Measurements from ENCODE around the gene LCN10. TPM values are rescaled to one million over a fixed set of nuclear protein-coding genes. Genes with fewer than 3 reads are reported as not detected.
"Not testable (repeated sequence)": the region's sequence is repeated elsewhere in the genome, so short reads cannot be mapped to it uniquely, and the experiment has no call there.

The LCN10 gene
- total RNA-seq, 1 experiment from 2014 or later, result not detected

- POLR2A ChIA-PET (ENCODE audit: unreplicated experiment), result no interaction called here
- intact Hi-C loops (cut with micrococcal nuclease), result no loop called here
- Histone ChIP-seq H3K4me3 (ENCODE audit: low read length) (no peak overlapping the region), H3K79me2 (ENCODE audit: low read length) (no peaks in the 10 kb centered on the region), H3K9me3 (ENCODE audit: low read length) (no peaks in the 10 kb centered on the region), H3K27me3 (ENCODE audit: low read length) (no peaks in the 10 kb centered on the region), H4K20me1 (ENCODE audit: low read length) (no peaks in the 10 kb centered on the region), H3K9me2 (replicated peaks; ENCODE audit: low read length) (no peaks in the 10 kb centered on the region), H3K27ac (ENCODE audit: low read length) (no peak overlapping the region), H3F3A (ENCODE audit: low read length, unreplicated experiment) (no peaks in the 10 kb centered on the region), H3K4me2 (ENCODE audit: low read length) (no peak overlapping the region), H2AFZ (ENCODE audit: low read length) (no peak overlapping the region), H3K9ac (ENCODE audit: low read length) (no peak overlapping the region), H3K4me1 (ENCODE audit: insufficient read depth, low read length) (no peaks in the 10 kb centered on the region), H3K36me3 (ENCODE audit: low read depth, low read length) (no peaks in the 10 kb centered on the region)
- DNase-seq (no peak), ATAC-seq (no peak)
- BruUV-seq (replicated peaks), result no TSS peak
- CTCF ChIA-PET, result no interaction called here
- TF ChIP-seq CTCF (conservative IDR thresholded peaks at IDR 0.05; ENCODE audit: low read depth, low read length), result no peak
- no peak for TF ChIP-seq EZH2phosphoT487 (IDR thresholded peaks at IDR 0.05; ENCODE audit: borderline replicate concordance, low read length)
- no peak for TF ChIP-seq EZH2 (IDR thresholded peaks at IDR 0.05; ENCODE audit: low read length, unreplicated experiment)
Measured at GRCh38 chr9:136707849-136708517, 34.8 kb downstream of the LCN10 start.

GRCh38 chr9:136707011-136707410, 35.7 kb downstream of the LCN10 start:
- no TSS peak for BruUV-seq (replicated peaks)
- Histone ChIP-seq H3K79me2 (ENCODE audit: low read length) (no peaks in the 10 kb centered on the region), H3K4me2 (ENCODE audit: low read length) (no peak overlapping the region), H3K9me3 (ENCODE audit: low read length) (no peaks in the 10 kb centered on the region), H3K27me3 (ENCODE audit: low read length) (no peaks in the 10 kb centered on the region), H4K20me1 (ENCODE audit: low read length) (no peaks in the 10 kb centered on the region), H3K27ac (ENCODE audit: low read length) (no peak overlapping the region), H3K4me3 (ENCODE audit: low read length) (no peak overlapping the region), H3K9ac (ENCODE audit: low read length) (no peak overlapping the region), H3F3A (ENCODE audit: low read length, unreplicated experiment) (no peaks in the 10 kb centered on the region), H2AFZ (ENCODE audit: low read length) (no peak overlapping the region), H3K4me1 (ENCODE audit: insufficient read depth, low read length) (no peaks in the 10 kb centered on the region), H3K9me2 (replicated peaks; ENCODE audit: low read length) (no peaks in the 10 kb centered on the region), H3K36me3 (ENCODE audit: low read depth, low read length) (no peaks in the 10 kb centered on the region)
- ChIA-PET CTCF (no interaction called here), POLR2A (ENCODE audit: unreplicated experiment) (no interaction called here)
- intact Hi-C loops (cut with micrococcal nuclease), result no loop called here
- no peak for TF ChIP-seq CTCF (conservative IDR thresholded peaks at IDR 0.05; ENCODE audit: low read depth, low read length)
- no peak for TF ChIP-seq EZH2phosphoT487 (IDR thresholded peaks at IDR 0.05; ENCODE audit: borderline replicate concordance, low read length)
- TF ChIP-seq EZH2 (IDR thresholded peaks at IDR 0.05; ENCODE audit: low read length, unreplicated experiment), result no peak
- no peak for DNase-seq
- ATAC-seq, result no peak

- no peaks in the 10 kb centered on the region for H3K36me3 ChIP-seq (ENCODE audit: low read depth, low read length)
- ATAC-seq (no peak), DNase-seq (no peak)
- no peak overlapping the region for H3K4me2 ChIP-seq (ENCODE audit: low read length)
- TF ChIP-seq EZH2phosphoT487 (IDR thresholded peaks at IDR 0.05; ENCODE audit: borderline replicate concordance, low read length) (no peak), EZH2 (IDR thresholded peaks at IDR 0.05; ENCODE audit: low read length, unreplicated experiment) (no peak), CTCF (conservative IDR thresholded peaks at IDR 0.05; ENCODE audit: low read depth, low read length) (no peak)
- no peaks in the 10 kb centered on the region for H3K27me3 ChIP-seq (ENCODE audit: low read length)
- no peak overlapping the region for H2AFZ ChIP-seq (ENCODE audit: low read length)
- BruUV-seq (replicated peaks), result no TSS peak
- intact Hi-C loops (cut with micrococcal nuclease), result no loop called here
- no peaks in the 10 kb centered on the region for H3K4me1 ChIP-seq (ENCODE audit: insufficient read depth, low read length)
- no peaks in the 10 kb centered on the region for H3K9me3 ChIP-seq (ENCODE audit: low read length)
- H3K9ac ChIP-seq (ENCODE audit: low read length), result no peak overlapping the region
- H3F3A ChIP-seq (ENCODE audit: low read length, unreplicated experiment), result no peaks in the 10 kb centered on the region
- no peak overlapping the region for H3K4me3 ChIP-seq (ENCODE audit: low read length)
- no peaks in the 10 kb centered on the region for H3K79me2 ChIP-seq (ENCODE audit: low read length)
- ChIA-PET CTCF (no interaction called here), POLR2A (ENCODE audit: unreplicated experiment) (no interaction called here)
- no peaks in the 10 kb centered on the region for H3K9me2 ChIP-seq (replicated peaks; ENCODE audit: low read length)
- H3K27ac ChIP-seq (ENCODE audit: low read length), result no peak overlapping the region
- no peaks in the 10 kb centered on the region for H4K20me1 ChIP-seq (ENCODE audit: low read length)
Measured at GRCh38 chr9:136705564-136705963, 37.2 kb downstream of the LCN10 start.

- H3K79me2 ChIP-seq (ENCODE audit: low read length); BruUV-seq (replicated peaks); intact Hi-C loops (cut with micrococcal nuclease); H3K4me1 ChIP-seq (ENCODE audit: insufficient read depth, low read length); H3K27ac ChIP-seq (ENCODE audit: low read length); H2AFZ ChIP-seq (ENCODE audit: low read length); H3K4me2 ChIP-seq (ENCODE audit: low read length); H3F3A ChIP-seq (ENCODE audit: low read length, unreplicated experiment); H4K20me1 ChIP-seq (ENCODE audit: low read length); H3K9ac ChIP-seq (ENCODE audit: low read length); H3K27me3 ChIP-seq (ENCODE audit: low read length); ATAC-seq; H3K4me3 ChIP-seq (ENCODE audit: low read length); DNase-seq; CTCF ChIA-PET; H3K9me2 ChIP-seq (replicated peaks; ENCODE audit: low read length); POLR2A ChIA-PET (ENCODE audit: unreplicated experiment); H3K36me3 ChIP-seq (ENCODE audit: low read depth, low read length); H3K9me3 ChIP-seq (ENCODE audit: low read length): not testable (repeated sequence)
Measured at GRCh38 chr9:136704741-136705140, 38.0 kb downstream of the LCN10 start.

Data from PC-3 (cell line).